Activated T-cell treated with anti-CD3 and anti-CD28 coated beads for 48 hours (primary cell): ENCODE results near the gene DMKN.

Experiments
- DNase-seq: peaks from one replicate; pipeline ENCODE4 v3.0.0-alpha.2; 2020; ENCODE audit warnings: low read depth

Gene DMKN

DNA sequence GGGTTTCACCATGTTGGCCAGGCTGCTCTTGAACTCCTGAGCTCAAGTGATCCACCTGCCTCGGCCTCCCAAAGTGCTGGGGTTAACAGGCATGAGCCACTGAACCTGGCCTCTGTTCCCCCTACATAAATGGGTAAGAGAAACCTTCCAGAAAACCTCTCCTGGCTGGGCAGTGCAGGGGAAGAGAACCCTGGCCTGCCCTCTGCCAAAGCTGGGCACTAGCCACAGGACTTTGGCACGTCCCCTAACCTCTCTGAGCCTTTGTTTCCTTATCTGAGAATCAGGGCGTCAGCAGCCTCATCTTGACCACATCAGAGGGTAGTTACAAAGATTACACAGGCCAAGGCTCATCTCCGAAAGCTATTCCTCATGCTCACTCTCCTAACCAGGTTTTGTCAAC, 12.4 kb upstream of the DMKN start:
- no peak for DNase-seq

DNA sequence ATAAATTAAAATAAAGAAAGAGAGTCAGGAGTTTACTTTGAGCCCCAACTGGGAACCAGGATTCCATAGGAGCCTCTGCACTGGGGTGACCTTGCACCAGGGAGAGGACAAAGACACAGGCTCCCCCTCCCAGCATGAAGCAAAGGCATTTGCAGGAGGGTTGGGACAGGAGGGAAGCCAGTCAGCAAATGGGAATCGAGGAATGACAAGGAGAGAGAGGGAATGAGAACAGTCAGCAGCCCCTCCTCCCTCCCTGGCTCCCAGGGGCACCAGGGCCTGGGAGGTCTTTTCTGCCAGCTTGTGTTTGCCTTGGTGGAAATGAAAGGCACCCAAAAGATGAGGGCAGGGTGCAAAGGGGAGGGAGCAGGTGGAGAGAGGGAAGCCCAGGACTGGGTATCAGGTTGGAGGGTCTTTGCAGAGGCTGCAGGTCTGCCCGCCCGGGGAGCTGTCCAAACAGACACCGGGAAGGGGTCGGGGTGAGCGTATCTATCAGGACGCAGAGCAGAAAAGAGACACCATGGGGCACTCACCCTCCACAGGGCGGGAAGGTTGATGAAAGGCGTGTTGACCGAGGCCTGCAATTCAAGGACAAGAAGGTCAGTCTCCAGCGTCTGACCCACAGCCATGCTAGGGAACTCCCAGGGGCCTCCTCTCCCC, 10.9 kb upstream of the DMKN start:
- no peak for DNase-seq

DNA sequence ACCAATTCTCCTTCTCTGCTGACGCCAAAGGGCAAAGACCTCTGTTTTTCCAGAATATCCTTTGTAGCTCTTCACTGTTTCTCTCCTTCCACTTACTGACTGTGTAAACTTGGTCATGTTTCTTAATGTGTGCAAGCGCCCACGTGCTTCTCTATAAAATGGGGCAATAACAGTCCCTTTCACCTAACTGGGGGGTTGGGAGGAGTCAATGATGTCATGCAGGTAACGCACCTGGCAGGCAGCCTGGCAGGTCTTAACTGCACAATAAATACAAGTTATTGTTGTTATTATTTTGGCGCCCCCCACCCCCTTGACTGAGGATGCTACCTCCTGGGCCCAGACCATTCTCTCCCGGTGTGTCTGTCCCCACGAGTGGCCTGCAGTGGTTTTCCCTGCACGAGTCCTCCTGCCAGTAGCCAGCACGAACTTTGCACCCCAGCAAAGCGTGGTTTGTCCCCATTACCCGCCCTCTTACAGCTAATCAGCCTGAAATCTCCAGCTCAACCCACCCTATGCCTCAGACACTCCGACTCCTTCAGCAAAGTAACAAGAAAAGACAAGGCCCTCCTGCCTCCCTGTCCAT, 9.4 kb upstream of the DMKN start:
- DNase-seq = no peak

DNA sequence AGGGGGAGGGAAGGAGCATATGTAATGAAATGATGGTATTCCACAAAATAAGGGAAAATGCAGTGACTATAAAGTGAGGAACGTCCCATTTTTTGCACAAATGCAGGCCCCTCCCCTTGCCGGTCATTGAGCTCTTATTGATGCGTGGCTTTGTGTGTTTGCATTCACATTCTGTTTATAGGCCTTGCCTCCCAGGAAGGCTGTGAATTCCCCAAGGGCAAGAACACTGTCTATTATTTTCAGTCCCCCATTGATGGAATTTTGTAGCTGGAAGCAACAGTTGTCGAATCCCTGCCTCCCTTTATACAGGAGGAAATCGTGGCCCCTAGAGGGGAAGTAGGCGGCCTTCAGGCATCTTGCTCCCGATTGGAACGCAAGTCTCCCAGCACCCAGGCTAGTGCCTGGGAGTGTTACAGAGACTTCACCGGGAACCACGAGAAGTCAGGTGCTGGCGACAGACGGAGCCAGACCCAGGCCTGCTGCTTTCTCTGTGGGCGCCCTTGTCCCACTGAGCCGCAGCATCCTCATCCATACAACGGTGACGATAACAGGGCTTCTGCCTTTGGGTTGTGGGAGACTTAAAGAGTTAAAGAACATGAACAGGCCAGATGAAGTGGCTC, 7.8 kb upstream of the DMKN start:
- no peak for DNase-seq

DNA sequence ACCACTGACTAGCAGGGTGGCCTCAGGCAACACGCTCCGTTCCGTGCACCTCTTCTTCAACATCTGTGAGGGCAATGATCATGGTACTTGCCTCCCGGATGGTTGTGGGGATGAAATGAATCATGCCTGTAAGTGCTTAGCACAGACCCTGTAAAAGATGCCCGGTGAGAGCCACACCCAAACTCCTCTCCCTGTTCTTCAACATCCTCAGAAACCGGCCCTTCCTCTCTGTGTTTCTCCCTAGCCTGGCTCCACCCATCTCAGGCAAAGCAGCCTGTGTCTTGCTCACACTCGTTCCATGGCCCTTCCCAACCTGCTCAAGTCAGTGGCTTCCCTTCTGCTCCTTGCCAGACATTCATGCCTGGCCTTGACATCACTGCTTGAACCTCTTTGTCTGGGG, 5.8 kb upstream of the DMKN start:
- DNase-seq = no peak

DNA sequence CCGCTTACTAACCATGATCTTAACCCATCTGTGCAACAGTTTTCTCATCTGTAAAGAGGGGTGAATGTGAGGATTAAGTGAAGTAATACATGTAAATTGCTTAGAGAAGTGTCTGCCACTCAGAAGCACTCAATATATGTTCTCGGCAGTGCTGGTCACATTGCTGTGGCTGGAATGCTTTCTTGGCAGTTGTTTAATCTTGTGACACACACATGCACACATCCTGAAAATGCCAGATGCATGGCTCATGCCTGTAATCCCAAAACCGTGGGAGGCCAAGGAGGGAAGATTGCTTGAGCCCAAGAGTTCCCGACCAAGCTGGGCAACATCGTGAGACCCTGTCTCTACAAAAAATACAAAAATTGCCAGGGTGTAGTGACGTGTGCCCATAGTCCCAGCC, 4.9 kb upstream of the DMKN start:
- no peak for DNase-seq

DNA sequence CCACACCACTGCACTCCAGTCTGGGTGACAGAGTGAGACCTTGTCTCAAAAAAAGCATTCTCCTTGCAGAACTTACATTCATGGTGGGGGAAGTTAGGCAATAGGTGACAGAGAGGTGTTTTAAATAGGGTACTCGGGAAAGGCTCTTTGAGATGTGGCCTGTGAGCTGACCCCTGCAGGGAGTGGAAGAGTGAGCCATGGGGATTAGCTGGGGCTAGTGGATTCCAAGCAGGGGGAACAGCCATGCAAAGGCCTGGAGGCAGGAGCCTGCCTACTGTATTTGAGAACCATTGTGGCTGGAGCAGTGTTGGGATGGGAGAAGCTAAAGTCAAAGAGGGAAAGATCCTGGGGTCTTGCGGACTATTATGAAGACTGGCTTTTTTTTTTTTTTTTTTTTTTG, 3.9 kb upstream of the DMKN start:
- DNase-seq = no peak

DNA sequence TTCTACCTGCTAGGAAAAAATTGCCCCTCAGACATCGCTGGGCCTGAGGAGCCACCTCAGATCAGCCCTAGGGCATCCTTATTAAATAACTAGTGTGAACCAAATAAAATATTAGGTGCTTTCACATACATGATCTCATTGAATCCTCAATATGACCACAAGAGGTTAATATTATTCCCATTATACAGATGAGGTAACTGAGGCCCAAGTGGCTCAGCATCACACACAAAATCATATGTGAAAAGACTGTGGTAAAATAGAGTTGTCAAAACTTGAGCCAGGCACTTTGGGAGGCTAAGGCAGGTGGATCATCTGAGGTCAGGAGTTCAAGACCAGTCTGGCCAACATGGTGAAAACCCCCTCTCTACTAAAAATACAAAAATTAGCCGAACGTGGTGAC, 2.9 kb upstream of the DMKN start:
- no peak for DNase-seq

DNA sequence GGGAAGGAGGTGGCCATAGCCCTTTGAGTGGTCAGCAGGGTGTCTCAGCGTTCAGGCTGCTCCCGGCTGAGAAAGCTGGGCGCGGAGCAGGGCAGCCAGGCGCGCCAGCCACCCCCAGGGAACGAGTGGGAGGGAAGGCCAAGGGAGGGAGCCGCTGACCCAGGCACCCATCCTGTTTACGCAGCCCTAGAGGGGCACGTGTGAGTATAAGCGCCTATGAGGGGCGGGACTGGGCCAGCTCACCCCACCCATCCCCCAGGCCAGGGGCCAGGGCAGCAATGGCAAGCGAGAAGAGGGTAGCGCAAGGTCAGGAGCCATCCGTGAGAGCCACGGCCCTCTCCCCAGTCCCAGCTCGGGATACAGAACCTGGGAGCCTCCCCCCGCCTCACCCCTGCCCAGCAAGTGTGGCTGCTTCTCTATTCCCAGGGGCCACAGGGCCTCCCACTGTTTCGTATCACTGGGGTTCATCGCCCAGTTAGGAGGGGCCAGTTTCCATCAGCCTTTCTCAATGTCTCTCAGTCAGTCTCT, 897 bp upstream of the DMKN start:
- DNase-seq = no peak

DNA sequence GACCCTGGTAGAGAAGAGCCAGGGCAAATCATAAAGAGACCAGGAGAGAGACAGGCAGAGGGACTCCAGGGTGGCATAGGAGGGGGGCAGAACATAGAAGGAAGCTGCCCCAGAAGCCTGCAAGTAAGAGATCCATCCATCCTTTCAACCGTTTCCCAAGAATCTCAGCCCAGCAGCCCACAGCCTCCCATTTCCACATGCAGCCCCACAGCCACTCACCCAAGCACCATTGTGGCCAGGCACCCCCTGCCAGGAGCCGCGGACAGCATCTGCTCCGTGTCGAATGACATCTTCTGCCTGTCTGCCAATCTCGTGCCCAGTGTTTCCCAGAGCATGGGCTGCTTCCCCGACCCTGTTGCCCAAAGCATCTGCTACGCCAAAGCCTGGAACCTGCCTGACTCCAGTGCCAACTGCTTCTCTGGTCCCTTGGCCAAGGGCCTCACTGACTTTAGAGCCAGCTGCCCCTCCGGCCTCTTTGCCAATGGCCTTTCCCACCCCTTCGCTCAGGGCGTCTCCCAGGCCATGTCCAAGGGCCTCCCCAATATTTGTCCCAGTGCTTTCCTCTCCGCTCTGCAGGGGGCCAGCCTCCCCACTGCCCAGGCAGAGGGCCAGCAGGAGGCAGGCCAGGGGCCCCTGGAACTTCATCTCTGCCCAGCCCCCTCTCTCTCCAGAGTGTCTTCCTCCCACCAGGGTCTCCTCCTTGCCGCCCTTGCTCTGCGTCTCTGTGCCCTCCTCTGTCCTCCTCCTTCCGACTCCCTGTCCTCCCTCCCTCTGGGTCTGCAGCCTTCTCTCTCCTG, 420 bp downstream of the DMKN start:
- no peak for DNase-seq

DNA sequence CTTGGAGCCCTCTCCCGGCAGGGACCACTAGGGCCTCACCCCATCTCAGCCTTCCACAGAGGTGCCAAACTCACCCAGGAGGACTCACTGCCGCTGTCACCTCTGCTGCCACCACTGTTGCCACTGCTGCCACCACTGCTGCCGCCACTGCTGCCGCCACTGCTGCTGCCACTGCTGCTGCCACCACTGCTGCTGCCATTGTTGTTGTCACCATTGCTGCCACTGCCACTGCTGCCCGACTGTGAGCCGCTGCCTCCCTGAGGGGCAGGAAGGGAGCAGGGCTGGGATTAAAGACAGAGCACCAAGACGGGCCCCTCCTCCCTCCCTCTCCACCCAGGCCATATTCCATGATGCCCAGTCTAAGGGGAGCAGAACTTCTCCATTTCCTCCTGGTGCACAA, 2.1 kb downstream of the DMKN start:
- no peak for DNase-seq

DNA sequence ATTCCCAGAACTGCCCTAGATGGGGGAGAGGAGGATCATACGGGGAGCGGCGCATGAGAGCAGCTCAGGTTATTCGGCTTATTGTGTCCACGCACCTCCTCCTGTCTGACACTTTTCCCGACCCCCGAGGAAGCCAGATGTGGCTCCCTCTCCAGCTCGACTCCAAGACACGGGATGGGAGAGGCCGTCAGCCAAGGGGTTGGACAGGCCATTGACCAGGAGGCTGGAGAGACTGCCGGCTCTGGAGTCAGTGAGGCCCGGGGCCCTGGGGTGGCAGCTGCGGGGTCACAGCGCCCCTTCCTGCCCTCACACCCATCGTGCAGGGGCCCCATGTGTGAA, 2.9 kb downstream of the DMKN start:
- no peak for DNase-seq

DNA sequence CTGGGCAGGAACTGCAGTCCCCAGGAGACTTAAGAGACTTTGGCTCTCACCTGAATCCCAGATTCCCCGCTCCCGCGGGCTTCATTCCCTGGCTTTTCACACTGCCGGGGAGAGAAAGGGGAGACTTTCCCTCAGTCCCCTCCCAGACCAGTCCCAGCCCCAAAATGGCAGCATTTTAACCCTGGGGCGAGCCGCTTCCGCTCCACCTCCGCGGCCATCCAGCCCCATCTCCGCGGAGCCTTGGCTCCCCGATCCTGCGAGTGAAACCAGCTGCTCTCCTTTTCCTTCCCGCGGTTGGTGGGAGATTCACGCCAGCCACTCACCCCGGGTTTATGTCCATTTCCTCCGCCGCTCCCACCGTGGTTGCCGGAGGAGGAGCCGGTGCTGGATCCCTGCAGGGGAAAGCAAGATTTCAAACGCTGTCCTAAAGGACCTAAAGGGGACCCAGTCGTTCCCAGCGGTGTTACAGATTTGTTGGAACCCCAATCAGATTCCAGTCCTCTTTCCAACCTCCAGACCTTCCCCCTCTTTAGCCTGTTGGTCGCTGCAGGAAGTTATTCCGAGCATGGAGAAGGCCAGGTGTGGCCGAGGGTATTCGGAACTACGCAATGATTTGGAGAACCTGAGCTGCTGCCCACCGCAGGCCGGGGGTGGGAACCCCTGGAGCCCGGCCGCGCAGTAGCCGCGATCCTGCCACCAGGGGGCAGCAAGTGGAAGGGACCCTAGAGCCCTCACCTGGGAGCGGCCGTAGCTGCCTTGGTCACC, 3.4 kb downstream of the DMKN start:
- peak; percentile 73 for DNase-seq

DNA sequence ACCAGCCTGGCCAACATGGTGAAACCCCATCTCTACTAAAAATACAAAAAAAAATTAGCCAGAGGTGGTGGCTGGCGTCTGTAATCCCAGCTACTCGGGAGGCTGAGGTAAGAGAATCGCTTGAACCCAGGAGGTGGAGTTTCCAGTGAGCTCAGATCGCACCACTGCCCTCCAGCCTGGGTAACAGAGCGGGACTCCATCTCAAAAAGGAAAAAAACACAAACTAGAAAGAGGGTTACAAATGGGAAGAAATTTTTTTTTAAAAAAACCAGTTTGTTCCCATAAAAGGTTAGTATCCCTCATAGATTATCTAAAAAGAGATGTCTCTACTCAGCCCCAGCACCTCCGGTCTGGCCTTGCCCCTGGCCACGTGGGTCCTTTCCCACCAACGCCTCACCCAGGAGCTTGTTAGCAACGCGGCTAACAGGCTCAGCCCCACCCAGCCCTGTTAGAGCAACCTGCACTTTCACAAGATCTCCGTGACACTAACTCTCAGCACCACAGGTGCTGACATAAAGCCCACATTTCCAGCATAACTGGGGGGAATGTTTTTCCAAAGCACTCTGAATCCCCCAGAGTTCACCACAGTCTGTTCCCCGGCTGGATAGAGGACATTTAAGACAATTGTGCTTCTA, 4.3 kb downstream of the DMKN start:
- no peak for DNase-seq

DNA sequence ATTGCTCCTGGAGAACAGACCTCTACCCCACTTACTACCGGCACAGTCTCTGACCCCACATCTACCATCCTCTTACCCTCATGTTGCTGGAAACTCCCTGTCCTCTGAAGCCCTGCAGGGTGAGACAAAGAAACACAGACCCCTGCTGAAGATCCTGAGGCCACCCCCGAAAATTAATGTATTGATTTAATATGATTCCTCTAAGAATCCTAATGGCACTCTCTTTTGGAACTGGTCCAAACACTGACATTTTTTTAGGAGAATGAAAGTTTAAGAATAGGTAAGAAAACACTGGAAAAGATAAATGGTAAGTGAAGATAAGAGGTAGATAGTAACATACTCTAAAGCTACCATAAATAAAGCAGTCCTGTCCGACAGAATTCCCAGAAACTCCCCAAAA, 5.3 kb downstream of the DMKN start:
- DNase-seq = no peak

DNA sequence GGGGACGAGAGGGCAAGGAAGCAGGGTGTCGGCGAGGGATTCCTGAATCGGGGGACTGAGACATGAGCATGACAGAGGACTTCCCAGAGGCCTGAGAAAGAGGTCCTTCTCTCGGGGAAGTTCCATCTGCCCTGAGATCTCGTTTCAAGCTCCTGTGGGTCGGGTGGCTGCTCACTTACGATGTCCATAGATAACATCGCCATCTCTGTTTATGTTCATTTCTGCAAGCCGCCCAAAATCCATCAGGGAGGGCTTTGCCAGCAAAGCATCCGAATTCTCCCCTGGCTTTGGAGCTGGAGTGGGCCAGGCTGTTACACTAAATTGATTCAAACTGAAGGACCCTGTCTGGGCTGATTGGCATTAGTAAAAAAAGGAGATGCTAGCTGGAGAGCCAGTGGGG, 5.9 kb downstream of the DMKN start:
- DNase-seq = no peak

DNA sequence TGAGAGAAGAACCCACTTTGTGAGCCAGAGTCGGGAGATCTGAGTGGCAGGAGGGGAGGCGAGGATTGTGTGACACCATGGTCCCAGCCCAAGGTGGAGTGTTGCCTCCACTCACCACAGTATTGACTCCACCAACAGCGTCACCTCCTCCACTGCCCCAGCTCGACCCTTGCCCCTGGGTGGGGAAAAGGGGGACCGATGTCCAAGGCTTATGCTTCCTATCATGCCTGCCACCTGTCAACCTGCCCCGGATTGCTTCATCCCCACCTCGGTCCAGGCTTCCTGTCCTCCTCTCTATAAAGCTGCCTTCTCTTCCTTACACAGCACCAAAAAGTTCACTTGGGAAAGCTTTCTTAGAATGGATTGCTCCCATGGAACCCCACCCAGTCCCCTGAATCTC, 7.4 kb downstream of the DMKN start:
- DNase-seq = no peak

DNA sequence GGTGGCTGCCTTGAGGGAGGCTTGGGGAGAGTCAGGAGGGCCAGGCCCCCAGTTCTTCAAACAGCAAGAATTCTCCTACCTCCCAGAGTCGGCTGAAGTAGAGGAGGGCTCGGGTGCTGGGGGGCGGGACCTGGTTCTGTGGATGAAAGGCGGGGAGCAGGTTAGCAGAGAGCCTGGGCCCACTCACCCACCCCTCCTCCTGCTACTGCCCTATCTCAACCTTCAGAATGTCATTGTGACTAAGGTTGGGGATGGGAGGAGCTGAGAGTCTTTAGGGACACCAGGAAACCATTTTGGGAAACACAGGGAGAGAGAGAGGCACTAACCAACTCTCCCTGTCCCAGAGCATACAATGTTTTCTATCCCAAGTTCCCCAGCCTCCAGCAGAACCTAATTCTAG, 10.7 kb downstream of the DMKN start:
- DNase-seq = no peak

DNA sequence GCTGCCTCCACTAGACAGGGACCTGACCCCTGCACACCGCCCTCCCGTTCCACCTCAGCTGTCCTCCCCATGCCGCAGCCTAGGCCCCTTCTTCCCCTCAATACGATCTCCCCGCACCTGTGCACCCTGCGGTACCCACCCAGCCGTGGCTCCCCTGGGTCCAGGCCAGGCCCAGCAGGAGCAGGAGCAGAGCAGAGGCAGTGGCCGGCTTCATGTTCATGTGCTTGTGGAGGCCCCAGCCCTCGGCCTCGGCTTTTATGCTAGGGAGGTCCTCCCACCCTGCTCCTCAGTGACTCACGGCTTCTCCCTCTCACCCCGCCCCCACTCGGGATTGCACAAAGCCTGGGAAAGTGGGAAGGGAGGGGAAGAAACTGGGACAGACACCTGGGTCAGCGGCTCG, 11.8 kb downstream of the DMKN start:
- no peak for DNase-seq

DNA sequence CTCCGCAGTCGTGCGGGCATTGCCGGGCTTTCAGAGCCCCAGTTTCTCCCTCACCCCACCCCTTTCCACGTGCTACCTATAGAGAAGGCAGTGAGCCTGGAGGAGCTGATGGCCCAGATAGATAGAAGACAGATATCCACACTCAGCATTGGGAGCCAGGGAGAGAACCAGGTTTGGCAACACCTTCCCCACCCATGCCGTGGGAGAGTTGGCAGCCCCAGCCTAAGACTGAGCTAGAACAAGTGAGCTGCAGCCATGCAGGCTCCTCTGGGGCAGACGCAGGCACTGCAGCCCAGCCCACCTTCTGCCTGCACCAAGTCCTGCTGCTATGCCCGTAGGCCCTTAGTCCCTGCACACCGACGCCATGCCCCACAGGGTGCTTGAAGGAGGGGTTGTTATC, 12.8 kb downstream of the DMKN start:
- DNase-seq = no peak

DNA sequence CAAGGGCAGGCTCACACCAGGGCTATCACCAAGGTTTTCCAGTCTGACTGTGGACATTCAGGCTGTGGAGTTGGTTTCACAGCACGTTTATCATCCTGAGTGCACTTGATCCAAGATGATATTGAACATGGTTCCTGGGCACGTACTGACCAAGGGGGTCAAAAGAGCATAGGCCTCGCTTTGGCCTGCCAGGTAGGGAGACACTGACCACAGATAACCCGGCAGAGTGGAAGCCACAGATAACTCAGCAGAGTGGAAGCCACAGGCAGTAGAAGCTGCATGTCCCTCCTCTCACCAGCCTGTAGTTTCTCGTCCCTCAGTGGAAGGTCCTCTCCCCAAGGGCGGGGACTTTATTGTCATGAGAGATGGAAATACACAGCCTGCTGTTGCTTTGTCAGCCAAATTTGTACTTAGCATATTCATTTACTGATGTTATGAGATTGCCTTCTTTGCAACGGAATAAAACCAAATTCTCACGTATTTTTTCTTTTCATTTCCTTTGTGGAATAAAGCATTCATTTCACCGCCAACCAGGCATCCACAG, 14.4 kb downstream of the DMKN start:
- DNase-seq = no peak

DNA sequence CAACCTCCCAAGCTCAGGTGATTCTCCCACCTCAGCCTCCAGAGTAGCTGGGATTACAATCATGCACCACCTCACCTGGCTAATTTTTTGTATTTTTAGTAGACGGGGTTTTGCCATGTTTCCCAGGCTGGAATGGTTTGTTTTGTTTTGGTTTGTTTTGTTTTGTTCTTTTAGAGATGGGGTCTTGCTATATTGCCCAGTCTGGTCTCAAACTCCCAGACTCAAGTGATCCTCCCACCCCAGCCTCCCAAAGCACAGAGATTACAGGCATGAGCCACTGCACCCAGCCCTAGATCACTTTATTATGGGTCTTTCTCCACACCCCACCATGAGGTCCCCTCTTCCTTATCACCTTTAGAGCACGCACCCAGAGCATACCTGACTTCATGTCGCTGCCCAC, 15.2 kb downstream of the DMKN start:
- no peak for DNase-seq
